Body of pancreas (tissue), 4 donors: ENCODE data around the gene CAMK2B. TPM values are rescaled to one million over a fixed set of nuclear protein-coding genes. Genes with fewer than 3 reads are reported as not detected.

Experiments
- ATAC-seq: fragments of 150-250 bp; one replicate; pipeline ENCODE4 v1.9.1; 2016
- DNase-seq, 4 donors: peaks; one replicate each; pipeline ENCODE4 v3.0.0-alpha.2; 2019
- H3K27ac ChIP-seq, 4 donors: fragments of 200-600 bp; sonication (generic); 1 replicate in 3 of 4; 2 replicates in 1 of 4; pipeline versions ENCODE4 v1.5.1 to v1.6.1; 2016 to 2019; ENCODE audit warnings: mild to moderate bottlenecking in 1 of 4, mixed read lengths in 1 of 4, moderate library complexity in 1 of 4
- H3K27me3 ChIP-seq, 2 donors: fragments of 200-600 bp; sonication (generic); one replicate each; pipeline ENCODE4 v1.6.0; 2016; ENCODE audit warnings: mild to moderate bottlenecking in 1 of 2
- H3K36me3 ChIP-seq, 2 donors: fragments of 200-600 bp; sonication (generic); replicated peaks in 1 of 2; 2 replicates each; pipeline ENCODE4 v1.5.1; 2016; ENCODE audit warnings: low read depth in 2 of 2; ENCODE audit not compliant: insufficient read depth in 1 of 2
- H3K4me1 ChIP-seq: fragments of 200-600 bp; sonication (generic); one replicate; pipeline ENCODE4 v1.6.0; 2016
- H3K4me3 ChIP-seq, 2 donors: fragments of 200-600 bp; sonication (generic); 1 replicate in 1 of 2; 2 replicates in 1 of 2; pipeline ENCODE4 v1.5.1; 2016 to 2019
- H3K9me3 ChIP-seq, 3 donors: fragments of 200-600 bp; sonication (generic); 1 replicate in 2 of 3; 2 replicates in 1 of 3; pipeline ENCODE4 v1.5.1; 2016
- CTCF ChIP-seq, 7 experiments: fragments of 450-650 bp in 4 of 7; fragments of 200-600 bp in 3 of 7; sonication (generic) in 3 of 7; IDR thresholded peaks; one replicate each; pipeline ENCODE4 v1.5.1; 2016 to 2019; ENCODE audit warnings: antibody characterized with exemption in 7 of 7
- POLR2A ChIP-seq, 3 donors: fragments of 450-650 bp; IDR thresholded peaks; one replicate each; pipeline ENCODE4 v1.6.1; 2016; ENCODE audit warnings: antibody characterized with exemption in 3 of 3, mild to moderate bottlenecking in 2 of 3
- WGBS, 2 donors: methylation state at CpG; one replicate each; pipeline ENCODE4 v1.1.5; 2017; 5-methylcytosine and 5-hydroxymethylcytosine counted together
- intact Hi-C: fragments of 100-400 bp; cut with DNase I; formaldehyde crosslinking; loops from one replicate; pipeline ENCODE4 v1.15.1; 2023
- total RNA-seq, 2 donors: library from RNA; depleted of rRNA; stranded (reverse); fragments of >200 nt; gene quantifications; one replicate each; pipeline ENCODE4 v1.1.0, GENCODE V29; 2016

CAMK2B gene
- total RNA-seq, 2 donors from 2014 or later, result 0.52 to 7.6 TPM

- no peak overlapping the region for H3K4me3 ChIP-seq
- H3K9me3 ChIP-seq, result no peaks in the 10 kb centered on the region
- H3K27ac ChIP-seq, result no peak overlapping the region
- no peak for ATAC-seq
- intact Hi-C loops, result no loop called here
- no peak for DNase-seq
- 77 to 89% methylated on average over 20 to 26 of the region's 26 CpGs for WGBS, 2 donors
- no peak for TF ChIP-seq CTCF (IDR thresholded peaks at IDR 0.05)
- TF ChIP-seq POLR2A (IDR thresholded peaks at IDR 0.05), result no peak
- H3K27me3 ChIP-seq, result no peaks in the 10 kb centered on the region
- peaks cover 24% of the 10 kb centered on the region for H3K4me1 ChIP-seq
- no peaks in the 10 kb centered on the region for H3K36me3 ChIP-seq
Observed at GRCh38 chr7:44225566-44226395, 99.6 kb downstream of the CAMK2B start.

GRCh38 chr7:44224974-44225565 is 100.3 kb downstream of the CAMK2B start:
- intact Hi-C loops, result no loop called here
- peak overlapping the region in 3 of 4 donors; percentile 32 to 62 (median 59) for H3K27ac ChIP-seq
- H3K27me3 ChIP-seq, result no peaks in the 10 kb centered on the region
- TF ChIP-seq POLR2A (IDR thresholded peaks at IDR 0.05), result no peak
- TF ChIP-seq CTCF (IDR thresholded peaks at IDR 0.05), result no peak
- ATAC-seq (no peak), DNase-seq (no peak)
- peaks cover 24% of the 10 kb centered on the region for H3K4me1 ChIP-seq
- no peak overlapping the region for H3K4me3 ChIP-seq
- no peaks in the 10 kb centered on the region for H3K9me3 ChIP-seq
- no peaks in the 10 kb centered on the region for H3K36me3 ChIP-seq
- 68 to 75% methylated on average over 1 to 10 of the region's 10 CpGs for WGBS, 2 donors

DNA sequence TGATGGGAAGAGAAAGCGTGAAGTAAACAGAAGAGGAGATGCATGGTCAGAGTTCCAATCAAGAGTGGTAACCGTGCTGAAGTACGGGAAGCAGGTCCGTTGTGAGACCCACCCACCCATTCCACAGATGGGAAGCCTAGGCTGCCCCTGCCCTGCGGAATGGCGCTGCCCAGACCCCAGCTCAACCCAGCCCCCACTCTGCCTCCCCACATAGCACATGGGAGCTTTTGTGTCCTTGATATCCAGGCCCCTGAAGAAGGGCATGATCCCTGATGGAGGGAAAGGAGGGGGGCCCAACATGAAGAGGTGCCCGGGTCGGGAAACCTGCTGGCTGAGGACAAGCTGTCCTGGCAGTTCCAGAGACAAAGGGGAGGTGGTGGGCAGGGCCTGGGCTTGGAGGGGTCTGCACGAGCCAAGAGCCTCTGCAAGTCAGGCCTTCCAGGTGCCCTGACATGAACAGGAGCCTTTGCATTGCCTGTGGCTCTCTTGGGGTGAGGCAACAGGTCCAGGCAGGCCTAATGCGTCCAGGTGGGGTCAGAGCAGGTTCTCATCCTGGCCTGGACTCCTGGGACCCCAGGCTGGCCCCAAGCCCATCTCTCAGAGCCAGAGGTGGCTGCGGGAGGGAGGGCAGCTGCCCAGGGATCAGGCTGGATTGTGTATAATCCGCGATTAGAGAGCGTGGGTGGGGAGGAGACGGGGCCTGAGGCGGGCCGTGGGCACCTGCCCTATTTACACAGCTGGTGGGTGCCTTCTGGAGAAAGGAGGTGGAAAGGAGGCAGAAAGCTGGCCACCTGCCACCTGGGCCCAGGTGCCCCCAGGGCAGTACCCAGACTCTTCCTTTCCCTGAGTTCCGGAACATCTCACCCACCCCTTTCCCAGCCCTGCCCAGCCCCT is 101.1 kb downstream of the CAMK2B start:
- no peak for TF ChIP-seq CTCF (IDR thresholded peaks at IDR 0.05)
- H3K27ac ChIP-seq, result peak overlapping the region; percentile 23 to 62 (median 46)
- H3K27me3 ChIP-seq, result no peaks in the 10 kb centered on the region
- H3K36me3 ChIP-seq, result no peaks in the 10 kb centered on the region
- DNase-seq (peak; percentile 70 to 94 (median 86)), ATAC-seq (peak; percentile 77)
- 45 to 46% methylated on average over 16 to 18 of the region's 18 CpGs for WGBS, 2 donors
- H3K4me1 ChIP-seq, result peaks cover 24% of the 10 kb centered on the region
- intact Hi-C loops, result no loop called here
- H3K4me3 ChIP-seq, result no peak overlapping the region
- no peaks in the 10 kb centered on the region for H3K9me3 ChIP-seq

GRCh38 chr7:44223362-44224079 is 101.9 kb downstream of the CAMK2B start:
- DNase-seq (peak in 3 of 4 donors; percentile 36 to 71 (median 44)), ATAC-seq (peak; percentile 21)
- intact Hi-C loops, result no loop called here
- Histone ChIP-seq H3K4me1 (peaks cover 24% of the 10 kb centered on the region), H3K27ac (peak overlapping the region; percentile 23 to 62 (median 46)), H3K27me3 (no peaks in the 10 kb centered on the region), H3K4me3 (no peak overlapping the region), H3K9me3 (no peaks in the 10 kb centered on the region), H3K36me3 (no peaks in the 10 kb centered on the region)
- 41 to 48% methylated on average over 3 to 5 of the region's 5 CpGs for WGBS, 2 donors
- TF ChIP-seq CTCF (IDR thresholded peaks at IDR 0.05) (no peak), POLR2A (IDR thresholded peaks at IDR 0.05) (no peak)
